ENCODE results near the gene NCKAP5. TPM values are rescaled to one million over a fixed set of nuclear protein-coding genes. Genes with fewer than 3 reads are reported as not detected.

Gene NCKAP5
- polyA plus RNA-seq, 3 donors = not detected

GRCh38 chr2:133315280-133315679, 253.0 kb downstream of the NCKAP5 start:
- intact Hi-C loops (cut with micrococcal nuclease) = no loop called here
- H3K9me3 ChIP-seq (replicated peaks in 1 of 2; ENCODE audit: control insufficient read depth in 1 of 2, insufficient read depth in 1 of 2, low read length in 2 of 2) = no peaks in the 10 kb centered on the region
- H3K79me2 ChIP-seq (ENCODE audit: insufficient read depth, low read length) = no peaks in the 10 kb centered on the region
- H3K27me3 ChIP-seq (ENCODE audit: control insufficient read depth in 2 of 2, insufficient read depth in 2 of 2, low read length in 2 of 2) = no peaks in the 10 kb centered on the region
- H3K4me3 ChIP-seq (replicated peaks in 1 of 3; ENCODE audit: low read depth in 2 of 3, low read length in 3 of 3) = no peak overlapping the region
- no peaks in the 10 kb centered on the region for H3K4me1 ChIP-seq (ENCODE audit: control insufficient read depth in 1 of 2, insufficient read depth in 2 of 2, low read length in 2 of 2)
- no peak for DNase-seq
- TF ChIP-seq, protein P1, sequence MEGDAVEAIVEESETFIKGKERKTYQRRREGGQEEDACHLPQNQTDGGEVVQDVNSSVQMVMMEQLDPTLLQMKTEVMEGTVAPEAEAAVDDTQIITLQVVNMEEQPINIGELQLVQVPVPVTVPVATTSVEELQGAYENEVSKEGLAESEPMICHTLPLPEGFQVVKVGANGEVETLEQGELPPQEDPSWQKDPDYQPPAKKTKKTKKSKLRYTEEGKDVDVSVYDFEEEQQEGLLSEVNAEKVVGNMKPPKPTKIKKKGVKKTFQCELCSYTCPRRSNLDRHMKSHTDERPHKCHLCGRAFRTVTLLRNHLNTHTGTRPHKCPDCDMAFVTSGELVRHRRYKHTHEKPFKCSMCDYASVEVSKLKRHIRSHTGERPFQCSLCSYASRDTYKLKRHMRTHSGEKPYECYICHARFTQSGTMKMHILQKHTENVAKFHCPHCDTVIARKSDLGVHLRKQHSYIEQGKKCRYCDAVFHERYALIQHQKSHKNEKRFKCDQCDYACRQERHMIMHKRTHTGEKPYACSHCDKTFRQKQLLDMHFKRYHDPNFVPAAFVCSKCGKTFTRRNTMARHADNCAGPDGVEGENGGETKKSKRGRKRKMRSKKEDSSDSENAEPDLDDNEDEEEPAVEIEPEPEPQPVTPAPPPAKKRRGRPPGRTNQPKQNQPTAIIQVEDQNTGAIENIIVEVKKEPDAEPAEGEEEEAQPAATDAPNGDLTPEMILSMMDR (IDR thresholded peaks at IDR 0.05) = no peak
- H3K9ac ChIP-seq (ENCODE audit: insufficient read depth, low read length, poor library complexity, severe bottlenecking) = no peak overlapping the region
- peaks cover 0 to 3% (median 2%) of the 10 kb centered on the region in 3 donors for H3K27me3 Mint-ChIP-seq (ENCODE audit: low read depth in 3 of 3)
- H3K4me3 Mint-ChIP-seq = no peak overlapping the region
- H2AFZ ChIP-seq (ENCODE audit: insufficient read depth, low read depth, low read length, poor library complexity, severe bottlenecking) = no peak overlapping the region
- no peak overlapping the region for H3K27ac ChIP-seq (ENCODE audit: low read depth in 1 of 2, low read length in 2 of 2)
- H3K4me1 Mint-ChIP-seq = no peaks in the 10 kb centered on the region
- H3K36me3 ChIP-seq (replicated peaks in 1 of 2; ENCODE audit: control insufficient read depth in 1 of 2, insufficient read depth in 2 of 2, low read length in 2 of 2) = no peaks in the 10 kb centered on the region
- no peak overlapping the region for H3K4me2 ChIP-seq (replicated peaks; ENCODE audit: extremely low read depth, low read length, poor library complexity, severe bottlenecking)
- peaks cover 2 to 7% (median 5%) of the 10 kb centered on the region in 7 donors for H3K9me3 Mint-ChIP-seq
- H3K36me3 Mint-ChIP-seq = no peaks in the 10 kb centered on the region
- H4K20me1 ChIP-seq (ENCODE audit: insufficient read depth, low read length) = no peaks in the 10 kb centered on the region
- no peak overlapping the region for H3K27ac Mint-ChIP-seq
- 88% methylated on average over 6 of the region's 6 CpGs for WGBS (ENCODE audit: insufficient coverage)

DNA sequence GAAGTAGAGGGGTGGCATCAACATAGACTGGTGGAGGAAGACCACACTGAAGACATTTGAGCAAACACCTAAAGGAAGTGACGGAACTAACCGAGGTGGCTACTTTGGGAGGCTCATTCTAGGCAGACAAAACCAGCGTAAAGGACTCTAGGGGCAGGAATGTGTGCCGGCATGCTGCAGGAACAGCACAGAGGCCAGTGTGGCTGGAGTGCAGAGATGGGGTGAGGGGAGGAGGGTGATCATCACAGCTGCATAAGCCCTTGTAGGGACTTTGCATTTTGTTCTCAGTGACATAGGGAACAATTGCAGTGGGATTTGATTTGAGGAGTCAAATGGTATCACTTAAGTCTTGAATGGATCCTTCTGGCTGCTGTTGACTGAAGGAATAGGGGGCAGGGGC, 253.5 kb downstream of the NCKAP5 start:
- H3K27ac Mint-ChIP-seq = no peak overlapping the region

More for the DNA sequence above, 253.5 kb downstream of the NCKAP5 start:
- no peak overlapping the region for H3K9ac ChIP-seq (ENCODE audit: insufficient read depth, low read length, poor library complexity, severe bottlenecking)
- intact Hi-C loops (cut with micrococcal nuclease) = no loop called here
- no peaks in the 10 kb centered on the region for H4K20me1 ChIP-seq (ENCODE audit: insufficient read depth, low read length)
- H3K4me2 ChIP-seq (replicated peaks; ENCODE audit: extremely low read depth, low read length, poor library complexity, severe bottlenecking) = no peak overlapping the region
- H3K4me3 ChIP-seq (replicated peaks in 1 of 3; ENCODE audit: low read depth in 2 of 3, low read length in 3 of 3) = no peak overlapping the region
- TF ChIP-seq, protein P1 (IDR thresholded peaks at IDR 0.05) = no peak
- H3K36me3 ChIP-seq (replicated peaks in 1 of 2; ENCODE audit: control insufficient read depth in 1 of 2, insufficient read depth in 2 of 2, low read length in 2 of 2) = no peaks in the 10 kb centered on the region
- H3K4me1 Mint-ChIP-seq = no peaks in the 10 kb centered on the region
- no peaks in the 10 kb centered on the region for H3K36me3 Mint-ChIP-seq
- WGBS (ENCODE audit: insufficient coverage) = 94% methylated on average over 4 of the region's 4 CpGs
- no peak overlapping the region for H2AFZ ChIP-seq (ENCODE audit: insufficient read depth, low read depth, low read length, poor library complexity, severe bottlenecking)
- peaks cover 2 to 8% (median 4%) of the 10 kb centered on the region in 7 donors for H3K9me3 Mint-ChIP-seq
- no peaks in the 10 kb centered on the region for H3K9me3 ChIP-seq (replicated peaks in 1 of 2; ENCODE audit: control insufficient read depth in 1 of 2, insufficient read depth in 1 of 2, low read length in 2 of 2)
- H3K79me2 ChIP-seq (ENCODE audit: insufficient read depth, low read length) = no peaks in the 10 kb centered on the region
- H3K27me3 Mint-ChIP-seq (ENCODE audit: low read depth in 3 of 3) = peaks cover 0 to 3% (median 2%) of the 10 kb centered on the region in 3 donors
- H3K27me3 ChIP-seq (ENCODE audit: control insufficient read depth in 2 of 2, insufficient read depth in 2 of 2, low read length in 2 of 2) = no peaks in the 10 kb centered on the region
- no peak overlapping the region for H3K27ac ChIP-seq (ENCODE audit: low read depth in 1 of 2, low read length in 2 of 2)
- DNase-seq = no peak
- no peak overlapping the region for H3K4me3 Mint-ChIP-seq
- H3K4me1 ChIP-seq (ENCODE audit: control insufficient read depth in 1 of 2, insufficient read depth in 2 of 2, low read length in 2 of 2) = no peaks in the 10 kb centered on the region
